Liver (tissue), 9 donors: ENCODE measurements around the gene GRM2. TPM values are rescaled to one million over a fixed set of nuclear protein-coding genes. Genes with fewer than 3 reads are reported as not detected.

Source experiments
- DNase-seq: peaks from one replicate; pipeline ENCODE4 v3.0.0-alpha.2; 2017; ENCODE audit warnings: low spot score
- H3K27ac ChIP-seq, 2 donors: one replicate each; pipeline ENCODE4 v1.7.0; 2013; ENCODE audit warnings: inconsistent platforms in 2 of 2, low read length in 2 of 2, control low read depth in 1 of 2, low read depth in 1 of 2, mild to moderate bottlenecking in 1 of 2
- H3K27me3 ChIP-seq, 4 donors: one replicate each; pipeline versions ENCODE4 v1.6.1 to v1.7.0; 2013; ENCODE audit warnings: low read length in 3 of 4, inconsistent platforms in 1 of 4, mild to moderate bottlenecking in 1 of 4, moderate library complexity in 1 of 4; ENCODE audit not compliant: control insufficient read depth in 4 of 4, insufficient read depth in 4 of 4
- H3K36me3 ChIP-seq, 4 donors: one replicate each; pipeline versions ENCODE4 v1.6.1 to v1.7.0; 2013; ENCODE audit warnings: low read length in 3 of 4, mild to moderate bottlenecking in 3 of 4, low read depth in 1 of 4, moderate library complexity in 1 of 4; ENCODE audit not compliant: control insufficient read depth in 4 of 4, insufficient read depth in 3 of 4
- H3K4me1 ChIP-seq, 4 donors: one replicate each; pipeline versions ENCODE4 v1.6.1 to v1.7.0; 2013; ENCODE audit warnings: low read length in 3 of 4, mild to moderate bottlenecking in 3 of 4, moderate library complexity in 1 of 4; ENCODE audit not compliant: control insufficient read depth in 4 of 4, insufficient read depth in 4 of 4
- H3K4me3 ChIP-seq, 3 donors: one replicate each; pipeline versions ENCODE4 v1.6.1 to v1.7.0; 2013; ENCODE audit warnings: low read length in 3 of 3, control low read depth in 1 of 3, low read depth in 1 of 3, mild to moderate bottlenecking in 1 of 3
- H3K9ac ChIP-seq, 2 donors: one replicate each; pipeline ENCODE4 v1.7.0; 2013; ENCODE audit warnings: low read length in 2 of 2, mild to moderate bottlenecking in 2 of 2, moderate library complexity in 2 of 2, control low read depth in 1 of 2, low read depth in 1 of 2
- H3K9me3 ChIP-seq, 4 donors: one replicate each; pipeline versions ENCODE4 v1.6.1 to v1.7.0; 2013; ENCODE audit warnings: low read length in 3 of 4; ENCODE audit not compliant: control insufficient read depth in 4 of 4
- CTCF ChIP-seq: fragments of 150-350 bp; IDR thresholded peaks from 2 replicates; pipeline ENCODE4 v1.5.1; 2017; ENCODE audit warnings: improper control_type of control experiment, low read depth, low read length; ENCODE audit not compliant: missing input control
- EGR1 ChIP-seq, 2 donors: IDR thresholded peaks; 2 replicates each; pipeline ENCODE4 v1.6.1; 2016 to 2018; ENCODE audit warnings: antibody characterized with exemption in 2 of 2, low read depth in 2 of 2
- FOXA2 ChIP-seq: IDR thresholded peaks from 2 replicates; pipeline ENCODE4 v1.6.1; 2016; ENCODE audit warnings: antibody characterized with exemption
- GABPA ChIP-seq, 2 donors: IDR thresholded peaks in 1 of 2; conservative IDR thresholded peaks in 1 of 2; 2 replicates each; pipeline ENCODE4 v1.6.1; 2016; ENCODE audit warnings: antibody characterized with exemption in 2 of 2, mild to moderate bottlenecking in 1 of 2, moderate library complexity in 1 of 2
- HNF4A ChIP-seq, 2 donors: conservative IDR thresholded peaks; 2 replicates each; pipeline ENCODE4 v1.6.1; 2016; ENCODE audit warnings: antibody characterized with exemption in 2 of 2, mild to moderate bottlenecking in 2 of 2
- HNF4G ChIP-seq: IDR thresholded peaks from 2 replicates; pipeline ENCODE4 v1.6.1; 2016; ENCODE audit warnings: antibody characterized with exemption
- NR2F2 ChIP-seq: IDR thresholded peaks from 2 replicates; pipeline ENCODE4 v1.6.1; 2016; ENCODE audit warnings: antibody characterized with exemption
- RAD21 ChIP-seq, 2 donors: IDR thresholded peaks; 2 replicates each; pipeline ENCODE4 v1.6.1; 2016; ENCODE audit warnings: antibody characterized with exemption in 2 of 2, mild to moderate bottlenecking in 2 of 2
- REST ChIP-seq: IDR thresholded peaks from 2 replicates; pipeline ENCODE4 v1.6.1; 2016; ENCODE audit warnings: antibody characterized with exemption, mild to moderate bottlenecking
- RXRA ChIP-seq, 2 donors: IDR thresholded peaks; 2 replicates each; pipeline ENCODE4 v1.6.1; 2017 to 2018; ENCODE audit warnings: antibody characterized with exemption in 2 of 2, mild to moderate bottlenecking in 1 of 2
- SP1 ChIP-seq: IDR thresholded peaks from 2 replicates; pipeline ENCODE4 v1.6.1; 2018; ENCODE audit warnings: antibody characterized with exemption, mild to moderate bottlenecking
- TAF1 ChIP-seq: conservative IDR thresholded peaks from 2 replicates; pipeline ENCODE4 v1.6.1; 2016; ENCODE audit warnings: antibody characterized with exemption, mild to moderate bottlenecking
- YY1 ChIP-seq: IDR thresholded peaks from 2 replicates; pipeline ENCODE4 v1.6.1; 2016; ENCODE audit warnings: antibody characterized with exemption, mild to moderate bottlenecking
- WGBS: extraction: QIAGEN DNeasy Blood & Tissue Kit; methylation state at CpG from one replicate; pipeline ENCODE4 v1.1.7; 2013; 5-methylcytosine and 5-hydroxymethylcytosine counted together
- polyA plus RNA-seq, 2 donors: library from polyadenylated mRNA; stranded (reverse) in 1 of 2; unstranded in 1 of 2; fragments of 200-250 nt in 1 of 2; fragments of >200 nt in 1 of 2; fragmentation: Nextera tagmentation in 1 of 2; extraction: Ambion mirVana in 1 of 2; gene quantifications; one replicate each; pipeline versions ENCODE4 v1.2.1 to v1.2.3, GENCODE V29; 2013 to 2015
- total RNA-seq, 2 donors: library from RNA; depleted of rRNA; stranded (reverse); fragments of >200 nt; gene quantifications; one replicate each; pipeline ENCODE4 v1.2.3, GENCODE V29; 2014
- TF ChIP-seq, protein P1 (sequence below): IDR thresholded peaks from 2 replicates; pipeline ENCODE4 v1.6.1; 2016; ENCODE audit warnings: antibody characterized with exemption
- donor health status: healthy.
- donor health status: healthy.
- donor health status: healthy.
- donor health status: healthy.
- donor health status: healthy.

GRM2 gene
- total and polyA plus RNA-seq, 4 donors: 0.02 to 0.08 TPM; not detected in 2

DNA sequence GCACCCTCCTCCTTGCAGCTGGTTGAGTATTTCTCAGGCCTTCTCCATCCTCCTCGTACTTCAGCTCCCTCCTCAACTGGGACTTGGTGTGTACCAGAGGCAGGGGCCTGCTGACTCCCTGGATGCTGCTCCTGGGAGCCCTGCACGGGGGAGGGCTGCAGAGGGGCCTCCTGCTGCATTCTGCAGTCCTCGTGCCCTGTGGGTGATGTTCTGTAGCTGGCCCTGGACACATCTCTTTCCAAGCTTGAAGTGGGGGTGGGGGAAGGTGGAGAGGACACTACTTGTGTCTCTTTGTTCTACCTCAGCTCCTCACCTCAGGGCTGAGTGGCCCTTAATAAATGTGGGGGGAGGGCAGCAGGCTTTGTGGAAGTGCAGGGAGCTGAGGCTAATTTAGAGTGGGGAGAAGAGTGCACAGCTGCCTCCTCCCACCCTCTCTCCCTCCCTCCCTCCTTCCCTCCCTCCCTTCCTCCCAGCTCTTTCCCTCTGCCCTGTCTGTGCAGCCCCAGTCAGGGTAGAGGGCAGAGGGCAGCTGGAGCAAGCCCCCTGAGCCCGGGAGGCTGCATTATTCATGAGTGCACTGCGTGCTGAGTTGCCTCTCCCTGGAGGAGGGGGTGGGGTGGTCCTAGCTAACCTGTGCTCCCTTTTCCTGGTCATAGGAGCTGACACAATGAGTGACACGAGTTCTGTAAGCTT is 3.7 kb upstream of the GRM2 start:
- Histone ChIP-seq H3K36me3 (peaks cover 9 to 54% (median 25%) of the 10 kb centered on the region in 4 donors), H3K27ac (no peak overlapping the region), H3K9ac (no peak overlapping the region), H3K4me1 (peaks cover 0 to 4% (median 1%) of the 10 kb centered on the region in 4 donors), H3K27me3 (no peaks in the 10 kb centered on the region), H3K4me3 (no peak overlapping the region), H3K9me3 (no peaks in the 10 kb centered on the region)
- no peak for DNase-seq
- 79% methylated on average over 6 of the region's 6 CpGs for WGBS
- TF ChIP-seq TAF1 (no peak), EGR1 (IDR thresholded peaks at IDR 0.05; ENCODE audit: low read depth in 2 of 2) (no peak), SP1 (no peak), HNF4G (no peak), RXRA (IDR thresholded peaks at IDR 0.05) (no peak), CTCF (no peak), NR2F2 (no peak), HNF4A (conservative IDR thresholded peaks at IDR 0.05) (no peak)
- TF ChIP-seq, protein P1, sequence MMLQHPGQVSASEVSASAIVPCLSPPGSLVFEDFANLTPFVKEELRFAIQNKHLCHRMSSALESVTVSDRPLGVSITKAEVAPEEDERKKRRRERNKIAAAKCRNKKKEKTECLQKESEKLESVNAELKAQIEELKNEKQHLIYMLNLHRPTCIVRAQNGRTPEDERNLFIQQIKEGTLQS: no peak

GRCh38 chr3:51703761-51704510 is 2.9 kb upstream of the GRM2 start:
- H3K36me3 ChIP-seq: peaks cover 9 to 48% (median 24%) of the 10 kb centered on the region in 4 donors
- no peak overlapping the region for H3K4me3 ChIP-seq
- no peaks in the 10 kb centered on the region for H3K9me3 ChIP-seq
- H3K27ac ChIP-seq: no peak overlapping the region
- no peak for DNase-seq
- H3K9ac ChIP-seq: no peak overlapping the region
- H3K4me1 ChIP-seq: peaks cover 0 to 4% (median 1%) of the 10 kb centered on the region in 4 donors
- TF ChIP-seq FOXA2: no peak
- no peak for TF ChIP-seq TAF1
- TF ChIP-seq NR2F2: no peak
- no peak for TF ChIP-seq HNF4A (conservative IDR thresholded peaks at IDR 0.05)
- no peak for TF ChIP-seq YY1
- no peak for TF ChIP-seq REST
- TF ChIP-seq SP1: no peak
- TF ChIP-seq HNF4G: no peak
- TF ChIP-seq RXRA (IDR thresholded peaks at IDR 0.05): no peak
- TF ChIP-seq GABPA (IDR thresholded peaks at IDR 0.05 in 1 of 2, conservative IDR thresholded peaks at IDR 0.05 in 1 of 2): no peak
- no peak for TF ChIP-seq RAD21 (IDR thresholded peaks at IDR 0.05)
- no peaks in the 10 kb centered on the region for H3K27me3 ChIP-seq
- WGBS: 92% methylated on average over 12 of the region's 12 CpGs
